Vagina (tissue), 2 donors: ENCODE measurements around the gene RASGRP2.

Source experiments
- POLR2A ChIP-seq, 2 donors: fragments of 450-650 bp; IDR thresholded peaks; one replicate each; pipeline ENCODE4 v1.6.1; 2017; ENCODE audit warnings: antibody characterized with exemption in 2 of 2, mild to moderate bottlenecking in 2 of 2, moderate library complexity in 2 of 2
- POLR2AphosphoS5 ChIP-seq, 2 donors: sonication (generic); formaldehyde crosslinking; IDR thresholded peaks; one replicate each; pipeline ENCODE4 v1.9.0; 2017; ENCODE audit warnings: antibody characterized with exemption in 2 of 2, mild to moderate bottlenecking in 2 of 2, low read depth in 1 of 2; ENCODE audit not compliant: insufficient read depth in 1 of 2
- TF ChIP-seq, protein P1 (sequence below), 3 experiments: fragments of 450-650 bp in 2 of 3; fragments of 200-600 bp in 1 of 3; sonication (generic) in 1 of 3; IDR thresholded peaks; one replicate each; pipeline ENCODE4 v1.5.1; 2017 to 2019; ENCODE audit warnings: antibody characterized with exemption in 3 of 3, mild to moderate bottlenecking in 2 of 3, moderate library complexity in 2 of 3

DNA sequence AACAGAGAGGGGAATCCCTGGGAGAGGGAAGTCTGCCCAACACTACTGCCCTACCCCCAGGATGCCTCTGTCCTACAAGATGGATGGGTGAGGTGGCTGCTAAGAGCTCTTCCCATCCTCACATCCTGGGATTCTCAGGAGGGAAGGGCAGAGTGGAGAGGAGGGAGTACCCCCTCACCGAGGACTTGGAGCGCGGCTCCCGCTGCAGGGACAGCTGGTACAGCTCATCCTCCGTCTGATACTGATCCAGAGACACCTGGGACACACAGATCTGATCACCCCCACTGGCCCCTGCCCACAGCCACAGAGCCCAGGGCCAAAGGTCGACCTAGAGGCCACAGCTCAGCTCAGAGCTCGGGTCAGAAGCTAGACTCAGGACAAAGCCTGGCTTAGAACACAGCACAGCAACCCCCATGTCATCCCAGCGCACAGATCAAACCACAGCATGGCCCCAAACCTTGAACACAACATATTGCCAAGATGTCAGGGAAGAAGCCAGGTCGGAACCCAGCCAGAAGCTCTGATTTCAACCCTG, 8.2 kb downstream of the RASGRP2 start:
- TF ChIP-seq, protein P1, sequence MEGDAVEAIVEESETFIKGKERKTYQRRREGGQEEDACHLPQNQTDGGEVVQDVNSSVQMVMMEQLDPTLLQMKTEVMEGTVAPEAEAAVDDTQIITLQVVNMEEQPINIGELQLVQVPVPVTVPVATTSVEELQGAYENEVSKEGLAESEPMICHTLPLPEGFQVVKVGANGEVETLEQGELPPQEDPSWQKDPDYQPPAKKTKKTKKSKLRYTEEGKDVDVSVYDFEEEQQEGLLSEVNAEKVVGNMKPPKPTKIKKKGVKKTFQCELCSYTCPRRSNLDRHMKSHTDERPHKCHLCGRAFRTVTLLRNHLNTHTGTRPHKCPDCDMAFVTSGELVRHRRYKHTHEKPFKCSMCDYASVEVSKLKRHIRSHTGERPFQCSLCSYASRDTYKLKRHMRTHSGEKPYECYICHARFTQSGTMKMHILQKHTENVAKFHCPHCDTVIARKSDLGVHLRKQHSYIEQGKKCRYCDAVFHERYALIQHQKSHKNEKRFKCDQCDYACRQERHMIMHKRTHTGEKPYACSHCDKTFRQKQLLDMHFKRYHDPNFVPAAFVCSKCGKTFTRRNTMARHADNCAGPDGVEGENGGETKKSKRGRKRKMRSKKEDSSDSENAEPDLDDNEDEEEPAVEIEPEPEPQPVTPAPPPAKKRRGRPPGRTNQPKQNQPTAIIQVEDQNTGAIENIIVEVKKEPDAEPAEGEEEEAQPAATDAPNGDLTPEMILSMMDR (IDR thresholded peaks at IDR 0.05), result no peak
- TF ChIP-seq POLR2A (IDR thresholded peaks at IDR 0.05) (no peak), POLR2AphosphoS5 (IDR thresholded peaks at IDR 0.05; ENCODE audit: insufficient read depth in 1 of 2, low read depth in 1 of 2) (no peak)
